Measurements from ENCODE around the gene SFTA2.

GRCh38 chr6:30935018-30935417, 3.0 kb upstream of the SFTA2 start:
- TF ChIP-seq CHD2 (IDR thresholded peaks at IDR 0.05; ENCODE audit: low read length, partially characterized antibody) (no peak), POLR2AphosphoS5 (IDR thresholded peaks at IDR 0.05; ENCODE audit: low read depth, low read length) (no peak)
